HuH-7 (cell line): ENCODE results near the gene CEP41.
A peak's percentile ranks its signal among the peaks of the same experiment; 100 is the strongest.

ENCODE experiments used
- DNase-seq: peaks from one replicate; pipeline ENCODE4 v3.0.0; 2011; ENCODE audit warnings: low spot score

The CEP41 gene, protein sequence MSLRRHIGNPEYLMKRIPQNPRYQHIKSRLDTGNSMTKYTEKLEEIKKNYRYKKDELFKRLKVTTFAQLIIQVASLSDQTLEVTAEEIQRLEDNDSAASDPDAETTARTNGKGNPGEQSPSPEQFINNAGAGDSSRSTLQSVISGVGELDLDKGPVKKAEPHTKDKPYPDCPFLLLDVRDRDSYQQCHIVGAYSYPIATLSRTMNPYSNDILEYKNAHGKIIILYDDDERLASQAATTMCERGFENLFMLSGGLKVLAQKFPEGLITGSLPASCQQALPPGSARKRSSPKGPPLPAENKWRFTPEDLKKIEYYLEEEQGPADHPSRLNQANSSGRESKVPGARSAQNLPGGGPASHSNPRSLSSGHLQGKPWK

DNA sequence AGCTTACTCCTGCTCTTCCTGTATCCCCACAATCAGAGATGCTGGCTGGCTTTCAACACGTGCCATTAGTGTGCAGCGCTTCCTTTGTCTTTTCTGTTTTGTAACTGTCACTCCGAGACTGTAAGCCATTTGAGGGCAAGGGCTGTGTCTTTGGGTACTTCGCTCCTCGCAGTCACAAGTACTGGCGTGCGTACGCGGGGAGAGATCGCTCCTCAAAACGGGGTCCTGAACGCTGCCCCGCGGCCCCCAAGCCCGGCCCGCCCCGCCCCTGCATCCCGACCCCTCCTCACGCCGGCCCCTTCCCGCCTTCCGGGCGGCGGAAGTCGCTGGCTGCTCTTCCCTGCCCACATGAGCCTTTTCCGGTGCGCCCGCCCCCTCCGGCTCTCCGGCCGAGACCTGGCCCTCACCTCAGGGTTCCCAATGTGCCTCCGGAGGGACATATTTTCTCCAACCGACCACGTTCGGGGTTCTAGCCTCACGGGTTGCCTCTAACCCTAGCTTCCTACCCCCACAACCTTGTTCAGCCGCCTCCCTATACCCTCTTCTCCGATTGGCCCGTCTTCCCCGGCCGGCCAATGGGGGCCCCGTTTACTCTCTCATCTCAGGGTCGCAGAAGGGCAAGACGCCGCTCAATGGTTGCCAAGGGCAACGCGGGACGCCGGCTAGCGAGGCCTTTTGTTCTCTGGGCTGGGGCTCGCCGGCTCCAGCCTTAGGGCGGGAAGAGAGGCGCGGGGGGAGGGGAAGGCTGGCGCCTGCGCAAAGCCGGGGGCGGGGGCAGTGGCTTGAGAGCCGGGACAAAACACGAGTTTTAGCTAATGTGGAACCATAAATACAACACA, at the start of gene CEP41:
Gene CEP41, minus strand, starts transcription at position 490 of the 839 bp plus-strand sequence. Its CDS starts 50 bp downstream, at position 440.
- DNase-seq = peak; percentile 96

DNA sequence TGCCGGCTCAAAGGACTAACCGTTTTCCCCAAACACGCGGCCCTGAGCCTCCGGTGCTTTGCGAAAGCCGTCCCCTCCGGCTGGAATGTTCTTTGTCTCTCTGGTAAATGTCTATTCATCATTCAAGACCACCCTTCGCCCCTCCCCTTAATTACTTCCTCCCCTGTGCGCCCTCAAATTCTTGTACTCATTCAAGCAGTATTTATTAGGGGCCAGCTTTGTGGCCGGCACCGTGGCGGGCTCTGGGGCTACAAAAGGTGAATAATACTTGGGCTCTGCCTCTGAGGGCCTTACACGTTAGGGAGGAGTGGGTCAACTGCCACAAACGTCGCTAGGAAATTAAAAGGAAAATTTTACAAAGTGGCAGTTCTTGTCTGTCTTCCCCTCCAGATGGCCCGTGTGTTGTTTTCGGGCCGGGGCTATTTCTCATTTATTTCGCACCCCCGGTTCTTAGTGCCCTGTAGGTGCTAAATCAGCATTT, 49.5 kb upstream of the CEP41 start:
- DNase-seq = no peak

- DNase-seq = no peak
These were observed 48.5 kb upstream of the CEP41 start for GRCh38 chr7:130489140-130489983.

GRCh38 chr7:130488392-130489139, 47.8 kb upstream of the CEP41 start:
- DNase-seq = no peak

- no peak for DNase-seq
These were observed 46.2 kb upstream of the CEP41 start for GRCh38 chr7:130486954-130487436.

- DNase-seq = peak; percentile 85
These were observed 45.5 kb upstream of the CEP41 start for GRCh38 chr7:130486114-130486953.

DNA sequence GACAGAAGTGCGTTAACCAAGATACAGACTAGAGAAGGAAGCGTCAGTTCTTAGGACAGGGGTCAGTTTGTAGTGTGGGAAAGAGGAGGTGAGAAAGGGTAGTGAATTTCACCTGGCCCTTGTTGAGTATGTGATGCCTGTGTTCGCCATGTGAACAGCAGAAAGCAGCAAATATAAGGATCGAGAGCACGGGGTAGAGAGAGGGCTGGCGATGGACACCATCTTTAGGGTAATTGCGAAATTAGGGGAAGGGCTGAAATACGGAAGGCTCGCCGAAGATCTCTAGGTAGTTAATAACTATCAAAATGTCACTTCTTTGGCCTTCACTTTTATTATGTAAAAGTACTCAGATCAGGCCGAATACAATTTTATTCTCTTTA, 44.9 kb upstream of the CEP41 start:
- DNase-seq = no peak

- no peak for DNase-seq
These were observed 42.2 kb upstream of the CEP41 start for GRCh38 chr7:130483031-130483430.

- no peak for DNase-seq
These were observed 41.1 kb upstream of the CEP41 start for GRCh38 chr7:130481898-130482297.

DNA sequence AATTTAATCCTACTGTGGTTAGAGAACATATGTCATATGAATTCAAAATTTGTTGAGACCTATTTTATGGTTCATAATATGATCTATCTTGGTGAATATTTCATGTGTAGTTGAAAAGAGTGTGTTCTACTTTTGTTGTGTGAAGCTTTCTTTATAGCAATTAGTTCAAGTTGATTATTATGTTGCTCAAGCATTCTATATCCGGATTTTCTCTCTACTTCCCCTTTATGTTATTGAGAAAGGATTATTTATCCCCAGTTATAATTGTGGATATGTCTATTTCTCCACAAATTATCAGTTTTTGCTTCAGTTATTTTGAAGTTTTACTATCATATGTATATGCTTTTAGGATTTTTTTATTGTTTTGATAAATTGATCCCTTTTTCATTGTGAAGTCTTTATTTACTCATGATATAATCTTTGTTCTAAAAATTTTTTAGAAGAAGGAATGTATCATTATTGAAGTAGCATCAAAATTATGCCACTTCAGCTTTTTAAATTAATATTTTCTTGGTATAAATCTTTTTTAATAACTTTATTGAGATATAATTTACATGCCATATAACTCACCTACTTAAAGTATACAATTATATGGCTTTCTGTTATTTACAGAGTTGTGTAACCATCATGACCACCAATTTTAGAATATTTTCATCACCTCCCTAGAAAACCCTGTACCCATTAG, 39.0 kb upstream of the CEP41 start:
- no peak for DNase-seq

- DNase-seq = no peak
These were observed 38.2 kb upstream of the CEP41 start for GRCh38 chr7:130478991-130479390.

GRCh38 chr7:130476297-130477150, 35.7 kb upstream of the CEP41 start:
- no peak for DNase-seq

GRCh38 chr7:130475776-130476175, 35.0 kb upstream of the CEP41 start:
- DNase-seq = no peak

- no peak for DNase-seq
These were observed 33.1 kb upstream of the CEP41 start for GRCh38 chr7:130473876-130474275.

DNA sequence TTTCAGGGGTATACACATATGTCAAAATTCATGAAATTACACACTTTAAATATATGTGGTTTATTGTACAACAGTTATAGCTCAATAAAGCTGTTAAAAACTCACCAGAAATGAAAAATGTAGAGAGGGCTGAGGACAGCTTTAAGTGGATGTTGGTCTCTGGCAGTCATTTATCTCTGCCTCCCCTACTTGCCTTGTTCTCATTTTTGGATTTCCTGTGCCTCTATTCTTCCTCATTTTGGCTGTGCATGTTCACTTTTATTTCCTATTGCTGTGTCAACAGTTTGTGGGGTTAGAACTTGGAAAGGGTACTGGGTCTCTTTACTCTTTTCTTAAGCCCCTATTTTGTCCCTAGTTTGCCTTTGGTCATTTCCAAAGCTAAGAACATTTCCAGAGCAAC, 32.5 kb upstream of the CEP41 start:
- DNase-seq = no peak

- no peak for DNase-seq
These were observed 31.2 kb upstream of the CEP41 start for GRCh38 chr7:130471974-130472373.

DNA sequence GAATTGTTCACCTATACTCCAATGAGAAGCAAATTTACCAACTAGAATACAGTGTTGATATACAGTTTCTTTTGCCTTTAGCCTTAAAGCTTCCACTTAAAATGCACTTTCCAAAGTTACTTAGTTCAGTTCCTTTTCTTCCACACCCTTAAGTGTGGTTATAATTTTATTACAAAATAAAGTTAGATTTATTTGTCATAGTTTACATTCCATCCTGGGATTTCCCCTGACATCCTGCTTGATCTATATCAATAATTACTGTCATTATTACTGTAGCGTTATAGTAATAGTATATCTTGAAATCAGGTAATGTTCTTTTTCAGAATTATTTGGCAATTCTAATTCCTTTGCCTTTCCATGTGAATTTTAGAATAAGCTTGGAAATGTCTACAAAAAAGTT, 27.8 kb upstream of the CEP41 start:
- DNase-seq = no peak

DNA sequence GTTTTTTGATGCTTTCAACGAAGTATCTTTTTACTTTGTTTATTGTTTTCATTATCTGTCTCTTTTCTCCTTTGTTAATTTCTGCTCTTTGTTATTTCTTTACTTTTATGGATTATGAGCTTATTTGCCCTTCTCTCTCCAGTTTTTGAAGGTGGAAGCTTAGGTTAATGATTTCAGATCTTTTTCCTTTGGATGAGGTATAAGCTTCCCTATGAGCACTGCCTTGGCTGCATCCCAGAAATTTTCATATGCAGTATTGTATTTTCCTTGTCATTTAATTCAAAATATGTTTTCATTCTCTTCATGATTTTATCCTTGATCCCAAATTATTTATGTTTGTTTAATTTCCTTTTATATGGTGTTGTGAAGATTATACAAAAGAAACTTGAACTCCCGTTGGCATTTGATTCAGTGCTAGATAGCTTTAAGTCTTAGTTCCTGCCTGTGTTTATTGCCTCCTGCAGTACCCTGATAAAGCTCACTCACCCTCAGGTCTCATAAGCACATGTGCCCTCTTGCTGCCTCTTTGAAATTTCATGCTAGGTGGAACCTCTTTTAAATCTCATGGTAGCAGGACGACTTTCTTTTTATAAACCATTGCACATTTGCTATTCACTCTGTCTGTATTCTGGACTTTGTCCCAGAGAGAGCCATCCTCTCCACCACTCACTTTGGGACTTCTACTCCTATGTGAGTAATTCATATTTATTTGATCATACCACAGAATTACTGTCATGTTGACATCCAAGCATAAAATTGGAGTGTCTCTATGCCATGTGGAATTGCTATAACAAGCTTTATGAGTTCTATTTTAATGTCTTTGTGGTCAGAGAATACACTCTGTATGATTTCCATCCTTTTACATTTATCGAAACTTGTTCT, 23.0 kb upstream of the CEP41 start:
- DNase-seq = no peak
